WERI-Rb-1 (cell line): ENCODE results near the gene NANOS1.

ENCODE experiments used
- DNase-seq: peaks from one replicate; pipeline ENCODE4 v3.0.0-alpha.2; 2020
- H3K27ac ChIP-seq: fragments of 250-450 bp; sonication (Bioruptor Pico); 2 replicates; pipeline ENCODE4 v1.5.1; 2020; ENCODE audit warnings: mild to moderate bottlenecking, moderate library complexity
- H3K27me3 ChIP-seq: fragments of 250-450 bp; sonication (Bioruptor Pico); 2 replicates; pipeline ENCODE4 v1.5.1; 2021; ENCODE audit warnings: mild to moderate bottlenecking, low read depth, moderate library complexity; ENCODE audit not compliant: insufficient read depth, severe bottlenecking
- H3K36me3 ChIP-seq: fragments of 250-450 bp; sonication (Bioruptor Pico); 2 replicates; pipeline ENCODE4 v1.5.1; 2020; ENCODE audit warnings: mild to moderate bottlenecking, moderate library complexity
- H3K4me3 ChIP-seq: 2 replicates; pipeline ENCODE4 v1.5.1; 2011; ENCODE audit warnings: low read depth, mild to moderate bottlenecking, control low read depth, low read length
- H3K9me3 ChIP-seq: fragments of 250-450 bp; sonication (Bioruptor Pico); 2 replicates; pipeline ENCODE4 v1.5.1; 2021; ENCODE audit warnings: mild to moderate bottlenecking, moderate library complexity; ENCODE audit not compliant: severe bottlenecking
- TF ChIP-seq, protein P1 (sequence below): IDR thresholded peaks from 2 replicates; pipeline ENCODE4 v1.5.1; 2011; ENCODE audit warnings: low read depth, mild to moderate bottlenecking, control low read depth, inconsistent platforms, low read length

The NANOS1 gene

DNA sequence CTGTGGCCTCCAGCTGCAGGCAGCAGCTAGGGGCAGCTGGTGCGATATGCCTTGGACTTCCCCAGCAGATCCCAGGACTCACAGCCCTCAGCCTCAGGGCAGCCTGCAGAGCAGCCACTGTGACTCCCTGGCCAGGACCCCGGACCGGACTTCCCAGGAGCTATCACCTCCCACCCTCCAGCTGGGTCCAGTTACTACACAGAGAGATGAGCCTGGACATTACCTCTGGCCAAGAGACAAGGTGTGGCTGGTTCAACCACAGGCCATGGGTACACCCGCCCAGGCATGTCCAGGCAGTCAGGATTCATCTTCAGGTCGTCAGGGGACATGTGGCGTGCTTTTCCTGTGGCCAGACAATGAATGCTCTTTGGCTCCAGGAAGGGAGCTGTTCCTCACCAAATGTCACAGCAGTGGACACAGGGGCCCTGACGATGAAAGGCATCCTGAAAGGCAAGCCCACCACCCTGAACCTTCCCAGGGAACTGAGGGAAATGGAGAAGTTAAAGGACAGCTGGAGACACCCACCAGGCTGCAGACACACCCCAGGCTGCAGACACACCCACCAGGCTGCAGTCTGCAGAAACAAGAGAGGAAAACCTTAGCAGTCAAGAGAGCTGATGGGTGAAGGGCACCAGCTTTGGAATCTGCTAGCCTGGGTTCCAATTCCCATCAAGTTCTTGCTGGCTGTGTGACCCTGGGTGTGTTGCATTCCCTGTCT is 25.8 kb upstream of the NANOS1 start:
- peaks cover 4% of the 10 kb centered on the region for H3K9me3 ChIP-seq
- H3K27me3 ChIP-seq, result no peaks in the 10 kb centered on the region
- H3K27ac ChIP-seq, result peak overlapping the region; percentile 17
- no peak overlapping the region for H3K4me3 ChIP-seq
- DNase-seq, result peak; percentile 36
- TF ChIP-seq, protein P1, sequence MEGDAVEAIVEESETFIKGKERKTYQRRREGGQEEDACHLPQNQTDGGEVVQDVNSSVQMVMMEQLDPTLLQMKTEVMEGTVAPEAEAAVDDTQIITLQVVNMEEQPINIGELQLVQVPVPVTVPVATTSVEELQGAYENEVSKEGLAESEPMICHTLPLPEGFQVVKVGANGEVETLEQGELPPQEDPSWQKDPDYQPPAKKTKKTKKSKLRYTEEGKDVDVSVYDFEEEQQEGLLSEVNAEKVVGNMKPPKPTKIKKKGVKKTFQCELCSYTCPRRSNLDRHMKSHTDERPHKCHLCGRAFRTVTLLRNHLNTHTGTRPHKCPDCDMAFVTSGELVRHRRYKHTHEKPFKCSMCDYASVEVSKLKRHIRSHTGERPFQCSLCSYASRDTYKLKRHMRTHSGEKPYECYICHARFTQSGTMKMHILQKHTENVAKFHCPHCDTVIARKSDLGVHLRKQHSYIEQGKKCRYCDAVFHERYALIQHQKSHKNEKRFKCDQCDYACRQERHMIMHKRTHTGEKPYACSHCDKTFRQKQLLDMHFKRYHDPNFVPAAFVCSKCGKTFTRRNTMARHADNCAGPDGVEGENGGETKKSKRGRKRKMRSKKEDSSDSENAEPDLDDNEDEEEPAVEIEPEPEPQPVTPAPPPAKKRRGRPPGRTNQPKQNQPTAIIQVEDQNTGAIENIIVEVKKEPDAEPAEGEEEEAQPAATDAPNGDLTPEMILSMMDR, result no peak
- no peaks in the 10 kb centered on the region for H3K36me3 ChIP-seq

DNA sequence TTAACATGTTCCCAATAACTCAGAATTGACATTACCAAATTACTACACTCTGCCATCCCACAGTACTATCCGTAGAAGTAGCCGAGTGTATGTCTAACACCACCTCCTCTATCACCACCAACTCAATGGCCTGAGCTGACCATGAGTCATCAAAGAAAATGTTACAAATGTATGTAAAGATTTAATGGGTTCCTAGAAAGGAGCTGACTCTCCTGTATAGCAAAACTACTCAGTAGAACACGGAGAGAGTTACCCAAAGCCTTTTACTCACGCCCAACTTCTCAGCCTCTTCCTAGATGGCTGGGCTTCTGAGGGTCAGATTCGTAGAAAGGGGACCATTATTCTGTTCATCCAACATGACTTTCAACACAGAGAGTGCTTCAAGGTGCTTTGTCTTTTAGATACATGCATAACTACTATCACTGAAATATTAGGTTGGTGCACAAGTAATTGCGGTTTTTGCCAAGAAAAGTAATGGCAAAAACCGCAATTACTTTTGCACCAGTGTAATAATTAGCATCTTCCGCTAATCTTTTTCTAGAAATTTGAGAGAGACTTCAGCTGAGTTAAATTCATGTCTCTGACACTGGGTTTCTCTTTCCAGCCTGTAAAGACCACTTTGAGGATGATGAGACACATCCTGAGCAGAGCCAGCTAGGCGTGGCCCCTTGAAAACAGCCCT is 24.0 kb upstream of the NANOS1 start:
- DNase-seq, result no peak
- TF ChIP-seq, protein P1, result no peak
- Histone ChIP-seq H3K9me3 (peaks cover 4% of the 10 kb centered on the region), H3K4me3 (no peak overlapping the region), H3K27ac (no peak overlapping the region), H3K27me3 (no peaks in the 10 kb centered on the region), H3K36me3 (no peaks in the 10 kb centered on the region)

DNA sequence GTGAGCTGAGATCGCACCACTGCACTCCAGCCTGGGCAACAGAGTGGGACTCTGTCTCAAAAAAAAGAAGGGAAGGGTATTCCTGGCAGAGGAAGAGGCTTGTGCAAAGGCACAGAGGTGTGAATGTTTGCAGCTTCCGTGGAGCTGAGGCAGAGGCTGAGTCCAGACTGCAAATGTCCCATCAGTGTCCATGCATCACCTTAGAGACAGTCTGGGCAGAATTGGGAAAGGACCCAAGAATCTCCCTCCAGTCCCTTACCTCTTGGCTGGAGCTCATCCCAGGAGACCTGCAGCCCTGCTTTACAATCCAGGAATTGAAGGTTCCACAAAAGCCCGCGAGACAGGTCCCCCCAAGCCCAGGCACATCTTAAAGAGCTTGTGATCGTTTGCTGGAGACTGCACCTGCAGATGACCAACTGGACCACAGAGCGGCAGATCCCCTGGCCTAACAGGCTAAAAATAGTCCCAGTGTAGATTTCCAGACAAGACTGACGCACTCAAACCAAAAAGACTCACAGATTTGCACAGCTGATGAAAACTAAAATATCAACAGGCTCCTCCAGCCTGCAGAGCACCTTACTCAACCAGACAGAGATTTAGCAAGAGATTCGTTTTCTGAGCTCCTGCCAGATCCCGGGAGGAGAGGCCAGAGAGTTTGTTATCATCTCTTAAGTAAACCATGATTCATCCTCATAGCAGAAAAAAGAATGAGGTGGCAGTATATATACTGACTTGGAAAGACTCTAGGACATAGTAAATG is 22.9 kb upstream of the NANOS1 start:
- H3K36me3 ChIP-seq, result no peaks in the 10 kb centered on the region
- H3K27me3 ChIP-seq, result no peaks in the 10 kb centered on the region
- DNase-seq, result no peak
- TF ChIP-seq, protein P1, result no peak
- peak overlapping the region; percentile 6 for H3K27ac ChIP-seq
- H3K4me3 ChIP-seq, result peak overlapping the region; percentile 17
- H3K9me3 ChIP-seq, result peaks cover 4% of the 10 kb centered on the region

DNA sequence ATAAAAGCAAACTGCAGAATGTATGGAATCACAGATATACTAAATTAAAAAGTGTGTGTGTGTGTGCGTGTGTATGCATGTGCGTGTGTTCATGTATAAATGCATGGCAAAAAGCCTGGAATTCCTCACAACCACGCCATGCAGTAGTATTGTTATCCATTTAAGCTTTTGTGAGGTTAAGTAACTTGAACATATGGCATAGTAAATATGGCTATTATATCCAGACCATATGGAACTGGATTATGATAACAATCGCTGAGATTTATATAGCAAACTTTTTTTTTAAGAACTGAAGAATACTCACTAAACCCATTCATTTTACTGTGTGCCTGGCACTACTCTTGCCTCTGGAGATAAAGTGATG is 22.3 kb upstream of the NANOS1 start:
- DNase-seq, result no peak
- Histone ChIP-seq H3K36me3 (no peaks in the 10 kb centered on the region), H3K27ac (peak overlapping the region; percentile 6), H3K27me3 (no peaks in the 10 kb centered on the region), H3K4me3 (0 out of 2 replicates have a peak overlapping the region, but pooled peaks have one; percentile 17), H3K9me3 (peaks cover 5% of the 10 kb centered on the region)
- TF ChIP-seq, protein P1, result no peak

DNA sequence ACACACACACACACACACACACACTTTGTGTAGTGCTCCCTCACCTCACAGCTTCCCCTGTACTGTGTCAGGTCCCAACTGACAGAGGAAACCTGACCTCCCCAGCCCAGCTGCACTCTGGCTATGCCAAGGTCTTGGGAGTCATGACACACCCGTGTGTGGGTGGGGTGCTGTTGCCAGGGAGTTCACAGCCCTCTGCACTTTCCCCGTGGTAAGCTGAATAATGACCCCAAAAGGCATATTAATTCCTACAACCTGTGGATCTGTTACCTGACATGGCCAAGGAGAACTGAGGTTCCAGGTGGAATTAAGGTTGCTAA is 8.9 kb upstream of the NANOS1 start:
- Histone ChIP-seq H3K4me3 (no peak overlapping the region), H3K27ac (no peak overlapping the region), H3K9me3 (no peaks in the 10 kb centered on the region), H3K27me3 (no peaks in the 10 kb centered on the region), H3K36me3 (no peaks in the 10 kb centered on the region)
- TF ChIP-seq, protein P1, result no peak
- DNase-seq, result no peak
